GM12878 (cell line): ENCODE data around the gene TSC22D3. TPM values are rescaled to one million over a fixed set of nuclear protein-coding genes. Genes with fewer than 3 reads are reported as not detected.

Experiments
- ATAC-seq: fragments of 200-7000 bp; cut with Tn5 transposase; 3 replicates; pipeline ENCODE4 v1.9.1; 2020; ENCODE audit warnings: mild to moderate bottlenecking, moderate library complexity
- BruUV-seq: library from RNA; stranded (reverse); fragments of 400-500 nt; replicated peaks from 2 replicates; lab custom pipeline; 2021; lab: Mats Ljungman, UMichigan
- CTCF ChIA-PET: fragments of 300-600 bp; sonication (Branson Sonifier 250); formaldehyde crosslinking; extraction: SDS; loops from one replicate; lab custom pipeline; 2021; ENCODE audit warnings: inconsistent platforms; lab: Yijun Ruan, JAX
- POLR2A ChIA-PET: fragments of 350-600 bp; formaldehyde crosslinking; extraction: SDS; loops from one replicate; lab custom pipeline; 2021; ENCODE audit warnings: inconsistent platforms; lab: Charles Lee
- RAD21 ChIA-PET: fragments of 300-600 bp; sonication (Branson Sonifier 250); formaldehyde crosslinking; loops from one replicate; lab custom pipeline; 2023; ENCODE audit warnings: antibody characterized with exemption; ENCODE audit not compliant: unreplicated experiment; lab: Charles Lee
- SMC1A ChIA-PET: fragments of 300-600 bp; sonication (Branson Sonifier 250); formaldehyde crosslinking; loops from one replicate; lab custom pipeline; 2023; ENCODE audit not compliant: unreplicated experiment, uncharacterized antibody; lab: Charles Lee
- DNase-seq: peaks from one replicate; pipeline ENCODE4 v3.0.0-alpha.2; 2011; ENCODE audit warnings: low read depth, low spot score
- FAIRE-seq: peaks from 3 replicates; lab custom pipeline; 2011; peaks lifted over from hg19 to GRCh38; lab: Jason Lieb, UNC
- H2AFZ ChIP-seq: 2 replicates; pipeline ENCODE4 v1.6.0; 2011; ENCODE audit warnings: low read depth, low read length, control low read depth; ENCODE audit not compliant: control insufficient read depth
- H3K27ac ChIP-seq: 2 replicates; pipeline ENCODE4 v1.5.1; 2011; ENCODE audit warnings: control low read depth; ENCODE audit not compliant: control insufficient read depth, insufficient read depth
- H3K27me3 ChIP-seq, 2 experiments: replicated peaks in 1 of 2; 2 replicates each; pipeline versions ENCODE4 v1.6.0 to v1.6.1; 2011; ENCODE audit warnings: low read length in 1 of 2; ENCODE audit not compliant: control insufficient read depth in 2 of 2, insufficient read depth in 2 of 2
- H3K36me3 ChIP-seq, 2 experiments: 2 replicates each; pipeline ENCODE4 v1.5.1; 2011; ENCODE audit warnings: low read length in 1 of 2; ENCODE audit not compliant: control insufficient read depth in 2 of 2, insufficient read depth in 2 of 2
- H3K4me1 ChIP-seq: 2 replicates; pipeline ENCODE4 v1.6.1; 2011; ENCODE audit warnings: mild to moderate bottlenecking, low read length, moderate library complexity, mixed read lengths; ENCODE audit not compliant: control insufficient read depth, insufficient read depth
- H3K4me2 ChIP-seq: 2 replicates; pipeline ENCODE4 v1.6.0; 2011; ENCODE audit warnings: control low read depth; ENCODE audit not compliant: control insufficient read depth, insufficient read depth
- H3K4me3 ChIP-seq: fragments of 200-600 bp; sonication (generic); 2 replicates; pipeline ENCODE4 v1.5.1; 2016
- H3K79me2 ChIP-seq: 2 replicates; pipeline ENCODE4 v1.6.0; 2011; ENCODE audit warnings: low read length; ENCODE audit not compliant: control insufficient read depth, insufficient read depth
- H3K9ac ChIP-seq: 2 replicates; pipeline ENCODE4 v1.8.0; 2011; ENCODE audit warnings: low read length, control low read depth, mixed read lengths; ENCODE audit not compliant: control insufficient read depth, insufficient read depth
- H3K9me3 ChIP-seq: replicated peaks from 3 replicates; pipeline ENCODE4 v1.5.1; 2011; ENCODE audit warnings: mild to moderate bottlenecking, low read length; ENCODE audit not compliant: control insufficient read depth, insufficient read depth
- H4K20me1 ChIP-seq: 2 replicates; pipeline ENCODE4 v1.6.0; 2011; ENCODE audit not compliant: control insufficient read depth, insufficient read depth
- WGBS: methylation state at CpG from one replicate; pipeline ENCODE4 v1.1.6; 2016; ENCODE audit warnings: low lambda C conversion rate; ENCODE audit not compliant: insufficient replicate concordance, insufficient coverage; ENCODE audit errors: missing lambda C conversion rate; 5-methylcytosine and 5-hydroxymethylcytosine counted together
- in situ Hi-C: fragments of 300-500 bp; cut with MboI; formaldehyde crosslinking; loops from 9 replicates; pipeline ENCODE4 v1.14.3; 2018; ENCODE audit warnings: mixed read lengths
- intact Hi-C: fragments of 100-400 bp; cut with micrococcal nuclease; formaldehyde crosslinking; loops from one replicate; pipeline ENCODE4 v1.14.2; 2022; ENCODE audit not compliant: unreplicated experiment
- polyA plus RNA-seq, 11 experiments: library from polyadenylated mRNA; depleted of rRNA in 4 of 11; unstranded in 6 of 11; stranded (reverse) in 5 of 11; fragments of >200 nt; fragmentation: Nextera tagmentation in 4 of 11; fragmentation: Illumina TruSeq in 1 of 11; extraction: Ambion mirVana in 4 of 11; extraction: Trizol in 1 of 11; gene quantifications; 1 replicate in 1 of 11; 2 replicates in 10 of 11; pipeline versions ENCODE4 v1.2.1 to v1.2.3, GENCODE V29; 2011 to 2016; ENCODE audit warnings: inconsistent platforms in 2 of 11, missing spikeins in 2 of 11, low read depth in 1 of 11
- total RNA-seq, 4 experiments: library from RNA; depleted of rRNA in 3 of 4; stranded (reverse); fragments of >200 nt in 3 of 4; fragmentation: Illumina TruSeq in 1 of 4; extraction: Trizol in 1 of 4; gene quantifications; 2 replicates each; pipeline versions ENCODE4 v1.2.1 to v1.2.3, GENCODE V29; 2013 to 2021
- TF ChIP-seq, protein P1 (sequence below): fragments of 450-650 bp; IDR thresholded peaks from 2 replicates; pipeline ENCODE4 v1.6.1; 2017; ENCODE audit warnings: antibody characterized with exemption, mild to moderate bottlenecking, moderate library complexity
- TF ChIP-seq, protein P2 (sequence below): fragments of 450-650 bp; IDR thresholded peaks from 2 replicates; pipeline ENCODE4 v1.6.1; 2017; ENCODE audit warnings: mild to moderate bottlenecking, moderate library complexity

Gene TSC22D3
- total and polyA plus RNA-seq, 10 of the 15 experiments (the other 5 are each of a cell fraction or from before 2014, with no cell fraction given), result 4.6 to 122 (median 16.1) TPM

GRCh38 chrX:107747596-107748161 is 27.9 kb downstream of the TSC22D3 start:
- no peak for FAIRE-seq
- ChIA-PET POLR2A (no interaction called here), SMC1A (no interaction called here)

More at GRCh38 chrX:107747596-107748161, 27.9 kb downstream of the TSC22D3 start:
- BruUV-seq, result no TSS peak
- 22% methylated on average over 3 of the region's 3 CpGs for WGBS
- Histone ChIP-seq H3K79me2 (no peaks in the 10 kb centered on the region), H3K4me1 (no peaks in the 10 kb centered on the region), H3K4me3 (no peak overlapping the region), H4K20me1 (no peaks in the 10 kb centered on the region), H3K27me3 (no peaks in the 10 kb centered on the region; a peak in 1 of 4 replicates), H3K9ac (no peak overlapping the region), H3K27ac (no peak overlapping the region), H3K36me3 (no peaks in the 10 kb centered on the region), H3K4me2 (no peak overlapping the region), H2AFZ (no peak overlapping the region), H3K9me3 (no peaks in the 10 kb centered on the region)
- in situ Hi-C loops (no loop called here), intact Hi-C loops (no loop called here)
- ATAC-seq (no peak), DNase-seq (no peak)
- ChIA-PET CTCF (interaction anchor here (1.3 to 1.5 kb wide), 2 partner anchors 18 to 29 kb away, joined by 3 to 4 read pairs; no protein-coding TSS in a partner anchor), RAD21 (interaction anchor here (1.0 kb wide), 1 partner anchor 28 kb away, joined by 3 read pairs; the partner anchor contains the start of gene TSC22D3)
- TF ChIP-seq, protein P1, sequence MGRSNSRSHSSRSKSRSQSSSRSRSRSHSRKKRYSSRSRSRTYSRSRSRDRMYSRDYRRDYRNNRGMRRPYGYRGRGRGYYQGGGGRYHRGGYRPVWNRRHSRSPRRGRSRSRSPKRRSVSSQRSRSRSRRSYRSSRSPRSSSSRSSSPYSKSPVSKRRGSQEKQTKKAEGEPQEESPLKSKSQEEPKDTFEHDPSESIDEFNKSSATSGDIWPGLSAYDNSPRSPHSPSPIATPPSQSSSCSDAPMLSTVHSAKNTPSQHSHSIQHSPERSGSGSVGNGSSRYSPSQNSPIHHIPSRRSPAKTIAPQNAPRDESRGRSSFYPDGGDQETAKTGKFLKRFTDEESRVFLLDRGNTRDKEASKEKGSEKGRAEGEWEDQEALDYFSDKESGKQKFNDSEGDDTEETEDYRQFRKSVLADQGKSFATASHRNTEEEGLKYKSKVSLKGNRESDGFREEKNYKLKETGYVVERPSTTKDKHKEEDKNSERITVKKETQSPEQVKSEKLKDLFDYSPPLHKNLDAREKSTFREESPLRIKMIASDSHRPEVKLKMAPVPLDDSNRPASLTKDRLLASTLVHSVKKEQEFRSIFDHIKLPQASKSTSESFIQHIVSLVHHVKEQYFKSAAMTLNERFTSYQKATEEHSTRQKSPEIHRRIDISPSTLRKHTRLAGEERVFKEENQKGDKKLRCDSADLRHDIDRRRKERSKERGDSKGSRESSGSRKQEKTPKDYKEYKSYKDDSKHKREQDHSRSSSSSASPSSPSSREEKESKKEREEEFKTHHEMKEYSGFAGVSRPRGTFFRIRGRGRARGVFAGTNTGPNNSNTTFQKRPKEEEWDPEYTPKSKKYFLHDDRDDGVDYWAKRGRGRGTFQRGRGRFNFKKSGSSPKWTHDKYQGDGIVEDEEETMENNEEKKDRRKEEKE, result no peak
- TF ChIP-seq, protein P2, sequence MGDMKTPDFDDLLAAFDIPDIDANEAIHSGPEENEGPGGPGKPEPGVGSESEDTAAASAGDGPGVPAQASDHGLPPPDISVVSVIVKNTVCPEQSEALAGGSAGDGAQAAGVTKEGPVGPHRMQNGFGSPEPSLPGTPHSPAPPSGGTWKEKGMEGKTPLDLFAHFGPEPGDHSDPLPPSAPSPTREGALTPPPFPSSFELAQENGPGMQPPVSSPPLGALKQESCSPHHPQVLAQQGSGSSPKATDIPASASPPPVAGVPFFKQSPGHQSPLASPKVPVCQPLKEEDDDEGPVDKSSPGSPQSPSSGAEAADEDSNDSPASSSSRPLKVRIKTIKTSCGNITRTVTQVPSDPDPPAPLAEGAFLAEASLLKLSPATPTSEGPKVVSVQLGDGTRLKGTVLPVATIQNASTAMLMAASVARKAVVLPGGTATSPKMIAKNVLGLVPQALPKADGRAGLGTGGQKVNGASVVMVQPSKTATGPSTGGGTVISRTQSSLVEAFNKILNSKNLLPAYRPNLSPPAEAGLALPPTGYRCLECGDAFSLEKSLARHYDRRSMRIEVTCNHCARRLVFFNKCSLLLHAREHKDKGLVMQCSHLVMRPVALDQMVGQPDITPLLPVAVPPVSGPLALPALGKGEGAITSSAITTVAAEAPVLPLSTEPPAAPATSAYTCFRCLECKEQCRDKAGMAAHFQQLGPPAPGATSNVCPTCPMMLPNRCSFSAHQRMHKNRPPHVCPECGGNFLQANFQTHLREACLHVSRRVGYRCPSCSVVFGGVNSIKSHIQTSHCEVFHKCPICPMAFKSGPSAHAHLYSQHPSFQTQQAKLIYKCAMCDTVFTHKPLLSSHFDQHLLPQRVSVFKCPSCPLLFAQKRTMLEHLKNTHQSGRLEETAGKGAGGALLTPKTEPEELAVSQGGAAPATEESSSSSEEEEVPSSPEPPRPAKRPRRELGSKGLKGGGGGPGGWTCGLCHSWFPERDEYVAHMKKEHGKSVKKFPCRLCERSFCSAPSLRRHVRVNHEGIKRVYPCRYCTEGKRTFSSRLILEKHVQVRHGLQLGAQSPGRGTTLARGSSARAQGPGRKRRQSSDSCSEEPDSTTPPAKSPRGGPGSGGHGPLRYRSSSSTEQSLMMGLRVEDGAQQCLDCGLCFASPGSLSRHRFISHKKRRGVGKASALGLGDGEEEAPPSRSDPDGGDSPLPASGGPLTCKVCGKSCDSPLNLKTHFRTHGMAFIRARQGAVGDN, result no peak
